Measurements from ENCODE around the gene LMCD1. TPM values are rescaled to one million over a fixed set of nuclear protein-coding genes. Genes with fewer than 3 reads are reported as not detected.
"Not testable (repeated sequence)": the region's sequence is repeated elsewhere in the genome, so short reads cannot be mapped to it uniquely, and the experiment has no call there.

LMCD1 gene
- total and polyA plus RNA-seq, 9 donors = 114 to 221 (median 185) TPM

- Histone ChIP-seq H3K27ac (ENCODE audit: low read length) (no peak overlapping the region), H3K4me3 (ENCODE audit: low read length) (no peak overlapping the region), H3K36me3 (ENCODE audit: control insufficient read depth, insufficient read depth, low read length) (peaks cover 12% of the 10 kb centered on the region), H3K27me3 (ENCODE audit: control insufficient read depth, insufficient read depth, low read length) (no peaks in the 10 kb centered on the region), H3K9me3 (replicated peaks; ENCODE audit: control insufficient read depth, low read depth, low read length) (no peaks in the 10 kb centered on the region), H3K4me1 (ENCODE audit: control insufficient read depth, insufficient read depth, low read length) (peaks cover 17% of the 10 kb centered on the region)
- DNase-seq = no peak
- no CpG with 5 or more reads among the region's 4 CpGs for WGBS (ENCODE audit: insufficient coverage)
Observed at GRCh38 chr3:8578282-8578681, 76.7 kb downstream of the LMCD1 start.

GRCh38 chr3:8579096-8579495 lies 77.5 kb downstream of the LMCD1 start:
- H3K4me3 ChIP-seq (ENCODE audit: low read length) = no peak overlapping the region
- H3K27ac ChIP-seq (ENCODE audit: low read length) = no peak overlapping the region
- H3K36me3 ChIP-seq (ENCODE audit: control insufficient read depth, insufficient read depth, low read length) = peaks cover 12% of the 10 kb centered on the region
- no peaks in the 10 kb centered on the region for H3K9me3 ChIP-seq (replicated peaks; ENCODE audit: control insufficient read depth, low read depth, low read length)
- no peak for DNase-seq
- no peaks in the 10 kb centered on the region for H3K27me3 ChIP-seq (ENCODE audit: control insufficient read depth, insufficient read depth, low read length)
- peaks cover 18% of the 10 kb centered on the region for H3K4me1 ChIP-seq (ENCODE audit: control insufficient read depth, insufficient read depth, low read length)
- WGBS (ENCODE audit: insufficient coverage) = 50% methylated on average over 2 of the region's 5 CpGs

GRCh38 chr3:8579943-8580342 lies 78.3 kb downstream of the LMCD1 start:
- no peak for DNase-seq
- H3K27me3 ChIP-seq (ENCODE audit: control insufficient read depth, insufficient read depth, low read length) = no peaks in the 10 kb centered on the region
- no peak overlapping the region for H3K27ac ChIP-seq (ENCODE audit: low read length)
- no peak overlapping the region for H3K4me3 ChIP-seq (ENCODE audit: low read length)
- WGBS (ENCODE audit: insufficient coverage) = 83% methylated on average over 5 of the region's 5 CpGs
- peaks cover 19% of the 10 kb centered on the region for H3K4me1 ChIP-seq (ENCODE audit: control insufficient read depth, insufficient read depth, low read length)
- peaks cover 12% of the 10 kb centered on the region for H3K36me3 ChIP-seq (ENCODE audit: control insufficient read depth, insufficient read depth, low read length)
- no peaks in the 10 kb centered on the region for H3K9me3 ChIP-seq (replicated peaks; ENCODE audit: control insufficient read depth, low read depth, low read length)

- Histone ChIP-seq H3K36me3 (ENCODE audit: control insufficient read depth, insufficient read depth, low read length) (peaks cover 11% of the 10 kb centered on the region), H3K4me1 (ENCODE audit: control insufficient read depth, insufficient read depth, low read length) (peaks cover 17% of the 10 kb centered on the region)
- not testable (repeated sequence) for H3K4me3 ChIP-seq (ENCODE audit: low read length); H3K9me3 ChIP-seq (replicated peaks; ENCODE audit: control insufficient read depth, low read depth, low read length); H3K27me3 ChIP-seq (ENCODE audit: control insufficient read depth, insufficient read depth, low read length); H3K27ac ChIP-seq (ENCODE audit: low read length); DNase-seq
- WGBS (ENCODE audit: insufficient coverage) = 83% methylated on average over 1 of the region's 5 CpGs
Observed at GRCh38 chr3:8580434-8580833, 78.8 kb downstream of the LMCD1 start.

GRCh38 chr3:8581373-8581772 lies 79.8 kb downstream of the LMCD1 start:
- DNase-seq = no peak
- 100% methylated on average over 2 of the region's 3 CpGs for WGBS (ENCODE audit: insufficient coverage)
- peaks cover 17% of the 10 kb centered on the region for H3K4me1 ChIP-seq (ENCODE audit: control insufficient read depth, insufficient read depth, low read length)
- no peaks in the 10 kb centered on the region for H3K9me3 ChIP-seq (replicated peaks; ENCODE audit: control insufficient read depth, low read depth, low read length)
- H3K27me3 ChIP-seq (ENCODE audit: control insufficient read depth, insufficient read depth, low read length) = no peaks in the 10 kb centered on the region
- no peak overlapping the region for H3K27ac ChIP-seq (ENCODE audit: low read length)
- H3K36me3 ChIP-seq (ENCODE audit: control insufficient read depth, insufficient read depth, low read length) = peaks cover 4% of the 10 kb centered on the region
- no peak overlapping the region for H3K4me3 ChIP-seq (ENCODE audit: low read length)

GRCh38 chr3:8581806-8582445 lies 80.3 kb downstream of the LMCD1 start:
- Histone ChIP-seq H3K36me3 (ENCODE audit: control insufficient read depth, insufficient read depth, low read length) (no peaks in the 10 kb centered on the region), H3K27ac (ENCODE audit: low read length) (no peak overlapping the region), H3K4me1 (ENCODE audit: control insufficient read depth, insufficient read depth, low read length) (peaks cover 13% of the 10 kb centered on the region), H3K4me3 (ENCODE audit: low read length) (no peak overlapping the region), H3K9me3 (replicated peaks; ENCODE audit: control insufficient read depth, low read depth, low read length) (no peaks in the 10 kb centered on the region), H3K27me3 (ENCODE audit: control insufficient read depth, insufficient read depth, low read length) (no peaks in the 10 kb centered on the region)
- 82% methylated on average over 4 of the region's 6 CpGs for WGBS (ENCODE audit: insufficient coverage)
- no peak for DNase-seq

- Histone ChIP-seq H3K4me3 (ENCODE audit: low read length) (no peak overlapping the region), H3K27me3 (ENCODE audit: control insufficient read depth, insufficient read depth, low read length) (no peaks in the 10 kb centered on the region), H3K36me3 (ENCODE audit: control insufficient read depth, insufficient read depth, low read length) (no peaks in the 10 kb centered on the region), H3K4me1 (ENCODE audit: control insufficient read depth, insufficient read depth, low read length) (peaks cover 16% of the 10 kb centered on the region), H3K9me3 (replicated peaks; ENCODE audit: control insufficient read depth, low read depth, low read length) (no peaks in the 10 kb centered on the region), H3K27ac (ENCODE audit: low read length) (no peak overlapping the region)
- DNase-seq = no peak
- no CpG with 5 or more reads among the region's 2 CpGs for WGBS (ENCODE audit: insufficient coverage)
Observed at GRCh38 chr3:8584661-8585060, 83.0 kb downstream of the LMCD1 start.

- no peaks in the 10 kb centered on the region for H3K9me3 ChIP-seq (replicated peaks; ENCODE audit: control insufficient read depth, low read depth, low read length)
- no peaks in the 10 kb centered on the region for H3K36me3 ChIP-seq (ENCODE audit: control insufficient read depth, insufficient read depth, low read length)
- no peaks in the 10 kb centered on the region for H3K27me3 ChIP-seq (ENCODE audit: control insufficient read depth, insufficient read depth, low read length)
- H3K4me1 ChIP-seq (ENCODE audit: control insufficient read depth, insufficient read depth, low read length) = peaks cover 39% of the 10 kb centered on the region
- H3K27ac ChIP-seq (ENCODE audit: low read length) = peak overlapping the region; percentile 48
- no peak overlapping the region for H3K4me3 ChIP-seq (ENCODE audit: low read length)
- WGBS (ENCODE audit: insufficient coverage) = 43% methylated on average over 4 of the region's 6 CpGs
- peak; percentile 56 for DNase-seq
Observed at GRCh38 chr3:8589880-8590556, 88.4 kb downstream of the LMCD1 start.

GRCh38 chr3:8593021-8593827 lies 91.6 kb downstream of the LMCD1 start:
- Histone ChIP-seq H3K27me3 (ENCODE audit: control insufficient read depth, insufficient read depth, low read length) (no peaks in the 10 kb centered on the region), H3K36me3 (ENCODE audit: control insufficient read depth, insufficient read depth, low read length) (no peaks in the 10 kb centered on the region), H3K9me3 (replicated peaks; ENCODE audit: control insufficient read depth, low read depth, low read length) (no peaks in the 10 kb centered on the region), H3K4me3 (ENCODE audit: low read length) (no peak overlapping the region), H3K27ac (ENCODE audit: low read length) (peak overlapping the region; percentile 95), H3K4me1 (ENCODE audit: control insufficient read depth, insufficient read depth, low read length) (peaks cover 70% of the 10 kb centered on the region)
- 36% methylated on average over 7 of the region's 9 CpGs for WGBS (ENCODE audit: insufficient coverage)
- DNase-seq = peak; percentile 94

GRCh38 chr3:8595252-8595651 lies 93.6 kb downstream of the LMCD1 start:
- no peak for DNase-seq
- Histone ChIP-seq H3K9me3 (replicated peaks; ENCODE audit: control insufficient read depth, low read depth, low read length) (no peaks in the 10 kb centered on the region), H3K4me1 (ENCODE audit: control insufficient read depth, insufficient read depth, low read length) (peaks cover 68% of the 10 kb centered on the region), H3K4me3 (ENCODE audit: low read length) (no peak overlapping the region), H3K27ac (ENCODE audit: low read length) (peak overlapping the region; percentile 95), H3K36me3 (ENCODE audit: control insufficient read depth, insufficient read depth, low read length) (no peaks in the 10 kb centered on the region), H3K27me3 (ENCODE audit: control insufficient read depth, insufficient read depth, low read length) (no peaks in the 10 kb centered on the region)
- 71% methylated on average over 3 of the region's 3 CpGs for WGBS (ENCODE audit: insufficient coverage)

All from muscle of leg (tissue), 11 donors.